HG03139 (cell line): ENCODE data around the gene TARBP1.

Experiments
- ATAC-seq: cut with Tn5 transposase; IDR thresholded peaks from one replicate; pipeline ENCODE4 v1.9.1; 2021; ENCODE audit not compliant: unreplicated experiment

Gene TARBP1

DNA sequence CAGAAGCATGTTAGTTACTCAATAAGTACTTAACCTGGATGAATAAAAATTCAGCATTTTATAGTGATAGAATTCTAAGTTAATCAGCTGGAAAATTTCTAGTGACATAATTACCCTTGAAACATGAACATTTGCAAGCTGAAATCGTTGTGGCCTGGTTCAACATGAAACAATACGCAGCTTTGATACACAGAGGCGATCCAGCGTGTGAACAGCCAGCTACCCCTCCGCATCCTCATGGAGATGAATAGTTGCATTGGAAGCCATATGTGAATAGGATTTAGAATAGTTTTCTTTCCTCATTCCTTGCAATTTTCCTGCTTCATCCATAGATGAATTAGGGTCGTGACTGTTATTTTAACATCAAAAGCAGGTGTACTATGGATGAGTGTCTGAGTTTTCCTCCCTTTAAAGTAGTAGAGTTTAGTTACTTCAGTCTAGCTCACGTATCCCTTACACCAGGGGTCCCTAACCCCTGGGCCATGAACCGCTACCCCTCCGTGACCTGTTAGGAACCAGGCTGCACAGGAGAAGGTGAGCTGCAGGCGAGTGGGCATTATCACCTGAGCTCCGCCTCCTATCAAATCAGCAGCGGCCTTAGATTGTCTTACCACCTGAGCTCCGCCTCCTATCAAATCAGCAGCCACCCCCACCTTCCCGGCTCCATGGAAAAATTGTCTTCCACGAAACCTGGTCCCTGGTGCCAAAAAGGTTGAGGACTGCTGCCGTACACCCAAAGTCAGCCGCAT is 6.2 kb upstream of the TARBP1 start:
- ATAC-seq, result no peak

DNA sequence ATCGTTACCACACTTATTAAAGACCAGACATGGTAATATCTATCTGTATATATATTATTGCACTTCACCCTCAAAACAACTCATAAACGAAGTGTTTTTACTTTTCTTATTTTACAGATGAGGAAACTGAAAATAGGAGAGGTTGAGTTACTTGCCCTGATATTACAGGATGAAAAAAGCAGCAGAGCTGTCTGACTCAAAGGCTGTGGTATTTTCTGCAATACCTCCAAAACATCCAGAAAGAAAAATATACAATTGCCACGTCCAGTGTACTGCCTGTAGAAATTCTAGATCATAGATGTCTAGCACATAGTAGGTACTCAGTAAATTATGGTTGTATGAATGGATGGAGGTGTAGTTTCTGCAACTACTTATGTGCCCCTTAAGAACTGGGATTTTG is 5.2 kb upstream of the TARBP1 start:
- ATAC-seq, result no peak

DNA sequence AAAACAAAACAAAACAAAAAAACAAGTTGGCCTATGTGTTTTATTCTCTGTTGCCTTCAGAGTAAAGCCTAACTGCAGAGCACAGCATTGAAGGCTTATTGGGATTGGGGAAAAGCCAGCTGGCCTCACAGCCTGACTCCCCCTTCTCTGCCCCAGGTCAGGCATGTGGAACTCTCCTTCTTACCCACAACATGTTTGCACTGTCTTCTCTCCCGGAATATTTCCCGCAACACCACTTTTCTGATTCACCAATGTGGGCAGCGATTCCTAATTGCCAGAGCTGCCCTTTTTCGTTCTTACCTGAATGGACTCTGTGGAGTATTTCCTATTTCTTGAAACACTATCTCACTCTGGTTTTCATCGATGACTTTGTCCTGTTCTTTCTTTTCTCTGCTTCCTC is 2.8 kb upstream of the TARBP1 start:
- no peak for ATAC-seq

DNA sequence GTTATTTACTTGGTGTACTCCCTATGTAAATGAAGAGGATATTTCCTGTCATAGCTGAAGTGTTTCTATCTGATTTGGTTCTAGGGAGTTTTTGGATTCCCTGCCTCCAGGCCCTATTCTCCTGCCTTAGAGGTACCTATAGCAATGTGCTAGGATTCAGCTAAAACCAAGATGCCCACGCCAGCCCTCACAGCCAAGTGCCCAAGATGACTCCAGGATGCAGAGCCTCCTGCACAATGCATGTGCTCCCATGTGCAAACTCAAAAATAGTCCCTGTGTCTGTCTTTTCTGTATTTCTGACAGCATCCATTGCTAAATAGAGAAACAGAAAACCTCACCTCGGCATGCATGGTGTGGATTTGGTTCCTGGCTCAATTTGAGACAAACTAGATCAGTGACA is 887 bp upstream of the TARBP1 start:
- ATAC-seq, result no peak

DNA sequence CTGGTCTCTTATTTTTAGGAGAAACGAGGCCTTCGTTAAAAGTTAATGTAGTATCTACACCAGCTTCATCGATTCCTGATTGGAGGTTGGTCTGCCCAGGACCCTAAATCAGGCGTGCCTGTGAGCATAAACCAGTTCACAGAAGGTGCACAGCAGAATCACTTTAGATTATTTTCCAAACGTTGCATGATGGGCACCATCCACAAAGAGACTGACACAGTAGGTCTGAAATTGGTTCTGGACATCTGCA is 256 bp upstream of the TARBP1 start:
- no peak for ATAC-seq

DNA sequence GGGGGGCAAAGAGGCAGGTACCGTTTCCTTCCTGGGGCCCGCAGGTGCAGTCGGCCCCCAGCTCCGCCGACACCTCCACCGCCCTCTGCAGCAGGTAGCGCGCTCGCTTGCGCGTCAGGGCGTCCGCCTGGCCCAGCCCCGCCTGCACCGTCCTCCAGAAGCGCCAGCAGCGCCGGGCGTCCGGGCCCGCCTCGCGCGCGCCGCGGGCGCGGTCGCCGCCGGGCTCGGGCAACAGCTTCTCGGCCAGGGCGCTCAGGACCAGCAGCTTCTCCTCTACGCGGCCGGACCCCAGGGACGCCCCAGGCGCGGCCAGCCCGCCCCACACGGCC is 863 bp downstream of the TARBP1 start:
- peak; percentile 40 for ATAC-seq

DNA sequence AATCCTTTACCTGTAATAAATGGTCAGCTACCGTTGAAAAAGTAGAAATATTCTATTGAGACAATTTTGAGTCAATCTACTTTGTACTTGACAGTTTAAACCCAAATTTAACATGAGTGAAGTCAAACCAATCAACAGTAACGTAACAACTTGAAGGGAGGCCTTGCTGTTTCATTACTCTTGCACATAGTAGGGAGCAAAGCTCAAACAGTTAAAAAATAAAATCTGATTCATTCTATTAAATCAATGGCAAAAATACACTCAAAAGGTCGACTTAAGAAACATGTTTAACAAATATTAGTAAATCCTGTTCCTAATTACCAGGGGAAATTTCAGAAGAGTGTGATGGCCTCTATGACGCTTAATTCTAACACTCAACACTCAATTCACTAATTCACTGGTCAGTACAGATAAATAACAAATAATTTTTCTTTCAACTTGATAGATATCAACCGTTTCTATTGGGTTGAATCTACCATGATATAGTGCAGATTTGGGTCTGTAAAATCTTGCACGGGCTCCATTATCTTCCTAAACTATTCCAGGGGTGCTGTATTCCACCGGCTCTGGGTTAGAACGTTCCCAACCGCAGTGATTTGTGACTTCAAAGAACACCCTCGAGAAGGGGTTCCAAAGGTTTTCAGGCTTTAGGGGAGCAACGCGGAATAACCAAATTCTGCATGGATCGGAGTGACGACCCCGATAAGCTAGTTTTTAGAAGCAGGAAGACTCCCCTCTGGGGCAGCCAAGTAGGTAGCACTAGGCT is 1.4 kb downstream of the TARBP1 start:
- ATAC-seq, result no peak

DNA sequence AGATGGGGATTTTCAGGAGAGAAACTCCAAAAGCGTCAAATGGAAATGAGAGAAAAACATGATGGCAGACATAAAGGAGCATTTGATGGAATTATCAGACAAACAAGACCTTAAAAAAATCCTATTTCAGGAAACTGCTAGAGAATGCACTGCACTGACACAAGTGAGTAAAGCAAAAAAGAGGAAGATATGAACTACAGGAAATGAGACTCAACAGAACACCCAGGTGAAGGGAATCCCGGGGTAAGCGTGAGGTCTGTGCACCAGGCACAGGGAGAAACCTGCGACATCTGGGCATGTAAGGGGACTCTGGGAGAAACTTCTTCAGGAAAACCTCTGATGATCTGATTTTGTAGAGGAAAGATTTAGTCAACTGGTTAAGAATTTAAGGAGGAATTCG is 2.8 kb downstream of the TARBP1 start:
- no peak for ATAC-seq

DNA sequence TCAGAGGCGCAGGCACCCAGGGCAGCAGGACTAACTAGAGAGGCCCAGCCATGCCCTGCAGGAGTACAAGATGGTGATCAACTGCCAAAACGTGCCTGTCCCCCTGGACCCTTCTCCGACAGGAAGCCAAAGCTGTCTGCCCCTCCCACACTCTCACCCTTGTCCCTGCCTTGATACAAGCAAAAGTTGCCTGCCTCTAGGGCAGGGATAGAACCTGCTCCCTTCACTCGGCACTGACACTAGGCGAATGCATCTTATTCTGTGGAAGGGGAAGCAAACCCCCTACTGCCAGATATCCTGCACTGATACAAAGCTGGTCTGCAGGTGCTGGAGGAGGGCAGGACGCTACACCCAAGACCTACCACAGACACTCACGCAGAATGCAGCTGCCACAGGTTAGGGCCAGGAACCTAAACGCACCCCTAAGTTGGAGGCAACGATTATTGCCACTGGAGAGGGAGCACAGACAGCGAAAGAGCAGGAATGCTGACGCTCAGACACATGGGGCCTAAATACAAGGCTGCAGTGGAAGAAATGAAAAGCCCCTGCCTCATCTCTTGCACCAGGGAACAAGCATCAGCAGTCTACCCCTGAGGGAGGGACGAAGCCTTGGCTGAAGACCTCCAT is 3.7 kb downstream of the TARBP1 start:
- ATAC-seq, result no peak

DNA sequence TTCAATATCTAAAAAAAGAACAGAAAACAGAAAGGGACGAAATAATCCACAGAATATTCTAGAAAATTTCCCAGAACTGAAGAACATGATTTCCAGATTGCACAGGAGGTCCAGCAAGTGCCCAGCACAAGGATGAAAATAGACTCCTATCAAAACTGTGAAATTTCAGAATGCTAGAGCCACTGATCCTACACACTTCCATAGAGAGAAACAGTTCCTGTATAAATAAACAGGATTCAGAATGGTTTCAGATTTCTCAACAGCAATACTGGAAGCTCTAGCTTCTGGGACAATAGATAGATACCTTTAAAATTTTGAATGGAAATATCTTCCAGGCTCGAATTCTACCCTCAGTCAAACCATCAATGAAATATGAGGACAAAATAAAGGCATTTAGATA is 4.6 kb downstream of the TARBP1 start:
- ATAC-seq, result no peak

DNA sequence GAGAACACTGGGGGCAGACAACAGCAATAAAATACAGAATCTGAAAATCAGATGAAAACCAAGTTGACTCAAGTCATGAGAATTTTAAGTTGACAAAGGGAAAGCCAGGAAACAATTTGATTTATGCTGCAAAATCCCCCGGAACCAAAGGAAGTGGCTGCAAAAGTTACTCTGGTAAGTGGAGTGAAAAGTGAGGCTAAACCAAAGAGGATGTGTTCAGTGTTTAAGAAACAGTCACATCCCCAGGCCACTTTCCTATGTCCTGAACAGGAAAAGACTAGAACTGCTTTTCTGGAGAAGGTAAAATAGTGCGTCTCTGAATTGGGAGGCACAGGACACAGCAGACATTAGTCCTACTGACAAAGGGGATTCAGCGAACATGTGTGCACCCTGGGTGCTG is 5.9 kb downstream of the TARBP1 start:
- ATAC-seq, result no peak

DNA sequence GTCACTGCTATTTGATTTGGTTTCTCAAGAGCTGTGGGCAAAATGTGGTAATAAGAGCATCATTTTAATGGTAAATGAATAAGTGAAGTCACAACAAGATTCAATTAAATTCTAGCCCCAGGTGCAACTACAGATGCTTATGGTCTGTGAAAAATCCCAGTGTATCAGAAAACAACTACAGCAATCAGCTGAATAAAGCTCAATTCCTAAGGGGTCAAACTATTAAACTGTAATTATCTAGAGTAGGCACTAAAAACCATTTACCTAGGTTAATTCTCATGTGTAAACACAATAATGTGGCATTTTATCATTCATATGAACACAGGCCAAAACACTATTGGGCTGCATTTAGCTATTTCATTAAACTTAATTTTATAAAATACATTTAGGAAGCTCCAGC is 9.6 kb downstream of the TARBP1 start:
- ATAC-seq, result no peak

DNA sequence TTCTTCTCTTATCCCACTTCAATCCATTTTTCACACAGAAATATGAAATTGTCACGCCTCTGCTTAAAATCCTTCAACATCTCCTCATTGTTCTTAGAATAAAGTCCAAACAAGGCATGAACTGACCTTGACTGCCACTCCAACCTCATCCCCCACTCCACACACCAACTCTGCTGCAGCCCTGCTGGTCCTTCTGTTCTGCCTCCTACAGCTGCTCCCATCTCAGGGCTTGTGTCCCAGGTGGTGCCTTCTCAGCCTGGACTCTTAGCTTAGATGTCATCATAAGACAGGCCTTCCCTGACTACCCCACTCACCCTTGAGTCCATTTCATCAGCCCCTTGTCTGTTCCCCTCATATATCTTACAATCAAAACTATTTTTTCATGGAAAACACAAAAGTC is 10.4 kb downstream of the TARBP1 start:
- ATAC-seq, result no peak

DNA sequence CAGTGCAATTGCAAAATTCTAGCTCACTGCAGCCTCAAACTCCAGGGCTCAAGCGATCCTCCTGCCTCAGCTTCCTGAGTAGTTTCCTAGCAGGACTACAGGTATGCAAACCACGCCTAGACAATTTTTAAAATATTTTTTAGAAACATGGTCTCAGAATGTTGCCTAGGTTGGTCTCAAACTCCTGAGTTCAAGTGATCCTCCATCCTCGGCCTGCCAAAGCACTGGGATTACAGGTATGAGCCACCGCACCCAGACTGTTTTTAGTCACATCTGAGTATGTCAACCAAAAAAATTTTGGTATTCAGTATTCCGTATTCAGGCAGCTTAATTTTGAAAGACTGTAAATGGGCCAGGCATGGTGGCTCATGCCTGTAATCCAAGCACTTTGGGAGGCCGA is 11.2 kb downstream of the TARBP1 start:
- no peak for ATAC-seq

DNA sequence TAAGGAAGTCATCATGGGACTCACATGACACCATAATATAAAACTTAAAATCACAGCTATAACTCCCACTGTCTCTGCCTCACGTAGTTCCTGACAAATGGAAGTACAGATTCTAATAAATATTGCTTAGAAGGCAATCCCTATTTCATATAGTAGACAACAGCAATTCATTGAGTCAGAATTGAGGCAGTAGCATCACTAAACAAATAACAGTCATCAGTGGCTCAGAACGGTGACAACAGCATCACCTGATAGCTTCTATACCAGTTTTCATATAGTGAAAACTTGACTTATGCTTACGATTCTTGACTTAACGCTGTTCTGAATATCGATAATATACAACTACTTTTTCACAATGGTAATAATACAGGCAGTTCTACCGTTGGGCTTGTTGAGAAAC is 12.0 kb downstream of the TARBP1 start:
- no peak for ATAC-seq

DNA sequence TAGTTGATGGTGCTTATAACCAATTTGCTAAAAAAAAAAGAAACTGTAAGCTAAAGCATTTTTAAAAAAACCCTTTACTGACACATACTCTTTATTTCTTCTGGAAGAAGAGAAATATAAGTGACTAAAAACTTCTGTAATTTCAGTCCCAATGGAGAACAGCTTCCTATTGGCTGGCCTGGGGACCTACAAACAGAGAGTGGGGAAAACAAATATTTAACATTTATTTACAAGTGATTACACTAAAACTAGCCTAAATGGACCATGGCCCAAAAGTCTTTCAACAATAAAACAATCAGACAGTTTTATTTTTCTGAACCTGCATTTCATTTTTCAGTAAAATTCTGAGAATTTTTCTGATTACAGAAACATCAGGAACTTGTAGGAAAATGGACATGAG is 15.2 kb downstream of the TARBP1 start:
- no peak for ATAC-seq

DNA sequence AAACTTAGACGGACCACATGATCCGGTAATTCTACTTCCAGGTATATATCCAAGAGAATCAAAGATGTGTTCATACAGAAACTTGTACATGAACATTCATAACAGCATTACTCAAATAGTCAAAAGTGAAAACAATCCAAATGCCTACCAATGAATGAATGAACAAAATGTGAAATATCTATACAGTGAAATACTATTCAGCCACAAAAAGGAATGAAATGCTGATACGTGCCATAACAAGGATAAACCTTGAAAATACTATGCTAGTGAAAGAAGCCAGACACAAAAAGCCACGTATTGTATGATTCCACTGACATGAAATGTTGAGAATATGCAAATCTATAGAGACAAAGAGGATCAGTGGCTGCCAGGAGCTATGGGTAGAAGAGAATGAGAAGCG is 18.3 kb downstream of the TARBP1 start:
- ATAC-seq, result no peak

DNA sequence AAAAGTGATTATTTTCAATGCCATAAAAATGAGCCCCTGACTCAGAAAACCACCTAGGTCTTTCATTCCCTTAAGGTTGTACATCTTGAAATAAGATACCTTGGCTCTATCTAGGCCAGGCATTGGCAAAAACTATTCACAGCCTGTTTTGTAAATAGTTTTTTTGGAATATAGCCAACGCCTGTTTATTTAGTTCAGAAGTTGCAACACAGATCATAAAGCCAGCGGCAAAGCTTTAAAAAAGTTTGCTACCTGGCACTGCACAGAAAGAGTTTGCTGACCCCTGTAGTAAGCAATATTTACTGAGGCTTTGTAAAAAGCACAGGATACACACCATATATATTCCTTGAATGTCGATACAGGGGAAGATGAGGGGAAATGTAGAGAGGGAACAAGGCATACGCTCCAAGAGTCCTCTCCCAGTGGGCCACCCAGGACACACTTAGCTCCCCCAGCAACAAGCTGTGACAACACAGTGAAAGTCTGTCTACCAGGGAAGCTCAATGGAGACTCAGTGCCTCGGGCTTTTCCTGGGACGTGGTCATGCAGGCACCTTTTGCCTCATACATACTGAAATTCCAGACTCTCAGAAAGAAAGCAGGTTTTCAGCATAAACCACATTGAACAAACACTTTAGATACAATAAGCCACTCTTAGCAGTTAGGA is 20.5 kb downstream of the TARBP1 start:
- no peak for ATAC-seq

DNA sequence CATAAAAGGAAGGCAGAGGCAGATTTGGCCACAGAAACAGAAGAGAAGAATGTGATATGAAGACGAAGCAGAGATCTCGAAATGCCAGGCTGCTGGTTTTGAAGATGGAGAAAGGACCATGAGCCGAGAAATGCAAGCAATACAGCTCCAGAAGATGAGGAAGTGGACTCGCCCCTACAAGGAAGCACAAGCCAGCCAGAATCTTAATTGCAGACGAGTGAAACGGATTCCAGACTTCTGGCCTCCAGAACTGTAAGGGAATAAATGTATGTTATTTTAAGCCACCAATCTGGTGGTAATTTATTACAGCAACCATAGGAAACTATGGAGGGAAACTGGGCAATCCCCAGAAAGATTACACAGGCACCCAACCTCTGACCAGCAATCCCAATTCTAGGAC is 24.1 kb downstream of the TARBP1 start:
- no peak for ATAC-seq

DNA sequence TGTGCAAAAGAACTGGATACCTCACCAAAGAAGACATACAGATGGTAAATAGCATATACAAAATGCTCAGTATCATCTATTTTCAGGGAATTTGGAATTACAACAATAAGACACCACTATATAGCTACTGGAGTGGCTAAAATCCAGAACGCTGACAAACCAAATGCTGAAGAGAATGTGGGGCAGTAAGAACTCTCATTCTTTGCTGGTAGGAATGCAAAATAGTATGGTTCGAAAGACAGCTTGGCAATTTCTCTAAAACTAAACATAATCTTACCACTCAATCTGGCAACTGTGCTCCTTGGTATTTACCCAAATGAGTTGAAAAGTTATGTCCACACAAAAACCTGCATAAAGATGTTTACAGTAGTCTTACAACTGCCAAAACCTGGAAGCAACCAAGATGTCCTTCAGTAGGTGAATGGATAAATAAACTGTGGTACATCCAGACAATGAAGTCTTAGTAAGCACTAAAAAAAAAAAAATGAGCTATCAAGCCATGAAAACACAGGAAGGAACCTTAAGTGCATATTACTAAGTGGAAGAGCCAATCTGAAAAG is 26.5 kb downstream of the TARBP1 start:
- no peak for ATAC-seq

DNA sequence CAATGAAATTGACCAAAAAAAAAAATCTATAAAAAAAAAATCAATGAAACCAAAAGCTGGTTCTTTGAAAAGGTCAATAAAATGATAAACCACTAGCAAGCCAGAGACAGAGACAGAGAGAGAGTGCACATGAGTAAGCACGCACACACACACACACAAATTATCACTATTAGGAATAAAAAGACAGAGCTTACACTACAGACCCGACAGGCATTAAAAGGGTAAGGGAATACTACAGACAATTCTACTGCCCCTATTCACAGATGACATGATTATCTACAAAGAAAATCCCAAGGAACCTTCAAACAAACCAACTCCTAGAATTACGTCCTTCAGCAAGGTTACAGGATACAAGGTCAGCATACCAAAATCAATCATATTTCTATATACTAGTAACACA is 38.6 kb downstream of the TARBP1 start:
- no peak for ATAC-seq

DNA sequence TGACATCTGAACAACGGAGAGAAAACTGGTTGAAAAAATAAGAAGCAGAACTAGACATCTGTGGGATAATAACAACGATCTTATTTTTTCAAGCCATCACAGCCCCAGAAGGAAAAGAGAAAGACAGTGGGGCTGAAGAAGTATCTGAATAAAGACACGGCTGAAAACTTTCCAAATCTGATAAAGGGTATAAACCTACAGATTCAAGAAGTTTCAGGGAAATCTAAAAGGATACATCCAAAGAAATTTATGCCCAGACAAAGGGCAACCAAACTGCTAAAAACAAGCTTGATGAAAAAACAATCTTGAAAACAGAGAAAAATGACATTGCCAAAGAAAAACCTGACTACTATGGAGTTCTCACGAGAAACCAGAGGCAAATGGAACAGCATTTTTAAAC is 40.4 kb downstream of the TARBP1 start:
- ATAC-seq, result no peak
